Sigmoid colon (tissue), 4 donors: ENCODE measurements around the gene SLC6A18.
"Not testable (repeated sequence)": the region's sequence is repeated elsewhere in the genome, so short reads cannot be mapped to it uniquely, and the experiment has no call there.

ENCODE experiments used
- CTCF ChIP-seq, 4 experiments: fragments of 450-650 bp in 3 of 4; fragments of 200-600 bp in 1 of 4; IDR thresholded peaks; one replicate each; pipeline ENCODE4 v1.5.1; 2016 to 2019; ENCODE audit warnings: antibody characterized with exemption in 4 of 4, mild to moderate bottlenecking in 3 of 4, moderate library complexity in 2 of 4
- EP300 ChIP-seq, 4 donors: sonication (generic); formaldehyde crosslinking; IDR thresholded peaks; one replicate each; pipeline ENCODE4 v1.6.1; 2017; ENCODE audit warnings: antibody characterized with exemption in 4 of 4
- POLR2A ChIP-seq, 2 donors: fragments of 450-650 bp; IDR thresholded peaks; one replicate each; pipeline ENCODE4 v1.6.1; 2016; ENCODE audit warnings: antibody characterized with exemption in 2 of 2, mild to moderate bottlenecking in 2 of 2, moderate library complexity in 2 of 2
- POLR2AphosphoS5 ChIP-seq, 4 donors: sonication (generic); formaldehyde crosslinking; IDR thresholded peaks; one replicate each; pipeline ENCODE4 v1.6.1; 2017; ENCODE audit warnings: antibody characterized with exemption in 4 of 4

- TF ChIP-seq CTCF, EP300, POLR2A, POLR2AphosphoS5 (IDR thresholded peaks at IDR 0.05): not testable (repeated sequence)
Measured at GRCh38 chr5:1289559-1289958, 64.4 kb downstream of the SLC6A18 start.
